Mammary epithelial cell (primary cell): ENCODE results near the gene C20orf96.

Experiments
- EZH2 ChIP-seq: IDR thresholded peaks from 2 replicates; pipeline ENCODE4 v1.6.1; 2012; ENCODE audit warnings: low read length, inconsistent platforms, borderline replicate concordance
- TF ChIP-seq, protein P1 (sequence below), 2 donors: IDR thresholded peaks in 1 of 2; conservative IDR thresholded peaks in 1 of 2; 2 replicates each; pipeline ENCODE4 v1.5.1; 2011 to 2012; ENCODE audit warnings: inconsistent platforms in 2 of 2, low read length in 2 of 2, mild to moderate bottlenecking in 2 of 2, control low read depth in 1 of 2, low read depth in 1 of 2; ENCODE audit not compliant: insufficient read depth in 1 of 2; ENCODE audit errors: extremely low read depth in 1 of 2

DNA sequence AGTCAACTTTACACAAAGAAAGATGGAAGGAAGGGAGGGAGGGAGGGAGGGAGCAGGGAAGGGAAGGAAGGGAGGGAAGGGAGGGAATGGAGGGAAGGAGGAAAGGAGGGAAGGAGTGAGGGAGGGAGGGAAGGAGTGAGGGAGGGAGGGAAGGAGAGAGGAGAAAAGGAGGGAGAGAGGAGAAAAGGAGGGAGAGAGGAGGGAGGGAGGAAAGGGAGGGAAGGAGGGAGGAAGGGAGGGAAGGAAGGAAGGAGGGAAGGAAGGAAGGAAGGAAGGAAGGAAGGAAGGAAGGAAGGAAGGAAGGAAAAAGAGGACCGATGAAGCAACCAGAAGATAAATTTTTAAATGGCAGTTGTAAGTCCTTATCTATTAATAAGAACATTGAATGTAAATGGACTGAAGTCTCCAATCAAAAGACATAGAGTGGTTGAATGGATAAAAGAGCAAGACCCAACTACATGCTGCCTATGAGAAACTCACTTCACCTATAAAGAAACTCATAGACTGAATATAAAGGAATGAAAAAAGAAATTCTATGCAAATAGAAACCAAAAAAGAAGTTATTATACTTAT is 69.2 kb downstream of the C20orf96 start:
- TF ChIP-seq, protein P1, sequence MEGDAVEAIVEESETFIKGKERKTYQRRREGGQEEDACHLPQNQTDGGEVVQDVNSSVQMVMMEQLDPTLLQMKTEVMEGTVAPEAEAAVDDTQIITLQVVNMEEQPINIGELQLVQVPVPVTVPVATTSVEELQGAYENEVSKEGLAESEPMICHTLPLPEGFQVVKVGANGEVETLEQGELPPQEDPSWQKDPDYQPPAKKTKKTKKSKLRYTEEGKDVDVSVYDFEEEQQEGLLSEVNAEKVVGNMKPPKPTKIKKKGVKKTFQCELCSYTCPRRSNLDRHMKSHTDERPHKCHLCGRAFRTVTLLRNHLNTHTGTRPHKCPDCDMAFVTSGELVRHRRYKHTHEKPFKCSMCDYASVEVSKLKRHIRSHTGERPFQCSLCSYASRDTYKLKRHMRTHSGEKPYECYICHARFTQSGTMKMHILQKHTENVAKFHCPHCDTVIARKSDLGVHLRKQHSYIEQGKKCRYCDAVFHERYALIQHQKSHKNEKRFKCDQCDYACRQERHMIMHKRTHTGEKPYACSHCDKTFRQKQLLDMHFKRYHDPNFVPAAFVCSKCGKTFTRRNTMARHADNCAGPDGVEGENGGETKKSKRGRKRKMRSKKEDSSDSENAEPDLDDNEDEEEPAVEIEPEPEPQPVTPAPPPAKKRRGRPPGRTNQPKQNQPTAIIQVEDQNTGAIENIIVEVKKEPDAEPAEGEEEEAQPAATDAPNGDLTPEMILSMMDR (conservative IDR thresholded peaks at IDR 0.05 in 1 of 2, IDR thresholded peaks at IDR 0.05 in 1 of 2; ENCODE audit: extremely low read depth in 1 of 2, insufficient read depth in 1 of 2, low read depth in 1 of 2, low read length in 2 of 2), result no peak
- no peak for TF ChIP-seq EZH2
